ENCODE results near the gene TRIM56. TPM values are rescaled to one million over a fixed set of nuclear protein-coding genes. Genes with fewer than 3 reads are reported as not detected.

Gene TRIM56
- total and polyA plus RNA-seq, 2 of the 4 experiments (the other 2 are of a cell fraction): 3.9 to 5.9 TPM

GRCh38 chr7:101059620-101059942, 25.7 kb upstream of the TRIM56 start:
- WGBS, 2 experiments (ENCODE audit: extremely low coverage in 2 of 2, insufficient read length in 1 of 2): 0% methylated on average over 1 of the region's 9 CpGs; no CpG with 5 or more reads in 1 of the 2 experiments
- Histone ChIP-seq H4K20me1 (ENCODE audit: insufficient read depth, low read length) (no peaks in the 10 kb centered on the region), H3K4me2 (ENCODE audit: low read depth, low read length) (no peak overlapping the region), H3K79me1 (ENCODE audit: low read depth in 1 of 2, low read length in 2 of 2) (no peaks in the 10 kb centered on the region), H2AFZ (replicated peaks; ENCODE audit: low read length, poor library complexity) (no peak overlapping the region), H3K27me3 (ENCODE audit: control insufficient read depth, insufficient read depth, low read length) (peaks cover 28% of the 10 kb centered on the region), H2AK9ac (replicated peaks; ENCODE audit: low read depth, low read length, poor library complexity) (no peak overlapping the region), H3K36me3 (ENCODE audit: control insufficient read depth, insufficient read depth, low read length) (no peaks in the 10 kb centered on the region), H3K9me1 (ENCODE audit: insufficient read depth, low read length) (0 out of 2 replicates have a peak, but pooled peaks cover 2% of the 10 kb centered on the region), H2BK120ac (ENCODE audit: low read depth, low read length) (no peak overlapping the region), H3K4me1 (ENCODE audit: control insufficient read depth, insufficient read depth, low read length) (no peaks in the 10 kb centered on the region), H3K4me3 (ENCODE audit: insufficient read depth, low read depth, low read length) (no peak overlapping the region), H4K5ac (ENCODE audit: low read depth, low read length) (no peak overlapping the region), H3K14ac (replicated peaks; ENCODE audit: low read depth, low read length) (no peak overlapping the region), H3K23ac (ENCODE audit: low read depth, low read length) (no peak overlapping the region), H4K8ac (ENCODE audit: low read depth in 2 of 2, low read length in 2 of 2) (no peak overlapping the region), H3K18ac (ENCODE audit: low read depth, low read length) (no peak overlapping the region), H3K27ac (ENCODE audit: insufficient read depth, low read length) (no peak overlapping the region), H3K9ac (ENCODE audit: low read depth, low read length) (no peak overlapping the region), H2BK20ac (ENCODE audit: low read depth, low read length) (no peak overlapping the region), H2BK5ac (ENCODE audit: low read depth, low read length, poor library complexity, severe bottlenecking) (no peak overlapping the region), H3K4ac (ENCODE audit: low read depth, low read length) (no peak overlapping the region), H3K56ac (ENCODE audit: extremely low read depth, insufficient read depth, low read length) (no peak overlapping the region), H2BK15ac (ENCODE audit: low read depth, low read length) (no peak overlapping the region), H3K9me3 (ENCODE audit: control insufficient read depth, insufficient read depth, low read length) (no peaks in the 10 kb centered on the region), H4K91ac (ENCODE audit: insufficient read depth, low read depth, low read length) (no peak overlapping the region), H2AK5ac (ENCODE audit: low read depth, low read length) (no peak overlapping the region)
- dilution Hi-C loops (cut with HindIII; ENCODE audit: low sequenced_read_pairs, unreplicated experiment): no loop called here
- no peak for TF ChIP-seq MAZ (IDR thresholded peaks at IDR 0.05; ENCODE audit: borderline replicate concordance, low read depth, low read length)
- no peak for TF ChIP-seq ELK1 (IDR thresholded peaks at IDR 0.05; ENCODE audit: borderline replicate concordance, low read depth, low read length)
- no peak for TF ChIP-seq CEBPB (IDR thresholded peaks at IDR 0.05; ENCODE audit: low read depth, low read length)
- TF ChIP-seq MAFK (IDR thresholded peaks at IDR 0.05; ENCODE audit: low read depth, low read length): no peak
- TF ChIP-seq CTCF (conservative IDR thresholded peaks at IDR 0.05; ENCODE audit: low read depth, low read length): no peak
- TF ChIP-seq MXI1 (IDR thresholded peaks at IDR 0.05; ENCODE audit: borderline replicate concordance, low read depth, low read length): no peak
- no peak for TF ChIP-seq BHLHE40 (IDR thresholded peaks at IDR 0.05; ENCODE audit: low read depth, low read length)
- no peak for TF ChIP-seq RAD21 (IDR thresholded peaks at IDR 0.05; ENCODE audit: low read length)
- TF ChIP-seq SMC3 (IDR thresholded peaks at IDR 0.05; ENCODE audit: low read depth, low read length): no peak
- TF ChIP-seq USF2 (IDR thresholded peaks at IDR 0.05; ENCODE audit: low read depth, low read length): no peak
- no peak for TF ChIP-seq FOS (IDR thresholded peaks at IDR 0.05; ENCODE audit: low read depth, low read length)
- TF ChIP-seq RCOR1 (IDR thresholded peaks at IDR 0.05; ENCODE audit: insufficient replicate concordance, low read length): no peak
- no peak for TF ChIP-seq NFE2L2 (IDR thresholded peaks at IDR 0.05; ENCODE audit: low read depth, low read length)
- TF ChIP-seq RFX5 (IDR thresholded peaks at IDR 0.05; ENCODE audit: low read depth, low read length): no peak
- intact Hi-C loops (cut with micrococcal nuclease): loop anchor here (1.0 kb wide), 2 partner anchors 93 to 162 kb away; no protein-coding TSS in a partner anchor
- BruUV-seq (replicated peaks): no TSS peak
- in situ Hi-C loops (cut with MboI; ENCODE audit: low sequenced_read_pairs): loop anchor here (5.0 to 25.0 kb wide), 2 partner anchors 167 to 347 kb away; partner anchors contain the start of genes EPO and POP7
- POLR2A ChIA-PET (ENCODE audit: unreplicated experiment): no interaction called here
- ATAC-seq (ENCODE audit: low read depth) (peak; percentile 10; the same call in 1 of the 2 replicates), DNase-seq (no peak)
- CTCF ChIA-PET: interaction anchor here (1.4 to 1.7 kb wide), 2 partner anchors 133 to 164 kb away, joined by 3 to 5 read pairs; partner anchors contain the start of gene ACHE

All from IMR-90 (cell line).